Measurements from ENCODE around the gene ARL6IP6. TPM values are rescaled to one million over a fixed set of nuclear protein-coding genes. Genes with fewer than 3 reads are reported as not detected.

The ARL6IP6 gene
- total and polyA plus RNA-seq, 2 of the 13 experiments (the other 11 are each of a cell fraction or from before 2014, with no cell fraction given) = 45.0 to 65.9 TPM

- TF ChIP-seq, protein P1, sequence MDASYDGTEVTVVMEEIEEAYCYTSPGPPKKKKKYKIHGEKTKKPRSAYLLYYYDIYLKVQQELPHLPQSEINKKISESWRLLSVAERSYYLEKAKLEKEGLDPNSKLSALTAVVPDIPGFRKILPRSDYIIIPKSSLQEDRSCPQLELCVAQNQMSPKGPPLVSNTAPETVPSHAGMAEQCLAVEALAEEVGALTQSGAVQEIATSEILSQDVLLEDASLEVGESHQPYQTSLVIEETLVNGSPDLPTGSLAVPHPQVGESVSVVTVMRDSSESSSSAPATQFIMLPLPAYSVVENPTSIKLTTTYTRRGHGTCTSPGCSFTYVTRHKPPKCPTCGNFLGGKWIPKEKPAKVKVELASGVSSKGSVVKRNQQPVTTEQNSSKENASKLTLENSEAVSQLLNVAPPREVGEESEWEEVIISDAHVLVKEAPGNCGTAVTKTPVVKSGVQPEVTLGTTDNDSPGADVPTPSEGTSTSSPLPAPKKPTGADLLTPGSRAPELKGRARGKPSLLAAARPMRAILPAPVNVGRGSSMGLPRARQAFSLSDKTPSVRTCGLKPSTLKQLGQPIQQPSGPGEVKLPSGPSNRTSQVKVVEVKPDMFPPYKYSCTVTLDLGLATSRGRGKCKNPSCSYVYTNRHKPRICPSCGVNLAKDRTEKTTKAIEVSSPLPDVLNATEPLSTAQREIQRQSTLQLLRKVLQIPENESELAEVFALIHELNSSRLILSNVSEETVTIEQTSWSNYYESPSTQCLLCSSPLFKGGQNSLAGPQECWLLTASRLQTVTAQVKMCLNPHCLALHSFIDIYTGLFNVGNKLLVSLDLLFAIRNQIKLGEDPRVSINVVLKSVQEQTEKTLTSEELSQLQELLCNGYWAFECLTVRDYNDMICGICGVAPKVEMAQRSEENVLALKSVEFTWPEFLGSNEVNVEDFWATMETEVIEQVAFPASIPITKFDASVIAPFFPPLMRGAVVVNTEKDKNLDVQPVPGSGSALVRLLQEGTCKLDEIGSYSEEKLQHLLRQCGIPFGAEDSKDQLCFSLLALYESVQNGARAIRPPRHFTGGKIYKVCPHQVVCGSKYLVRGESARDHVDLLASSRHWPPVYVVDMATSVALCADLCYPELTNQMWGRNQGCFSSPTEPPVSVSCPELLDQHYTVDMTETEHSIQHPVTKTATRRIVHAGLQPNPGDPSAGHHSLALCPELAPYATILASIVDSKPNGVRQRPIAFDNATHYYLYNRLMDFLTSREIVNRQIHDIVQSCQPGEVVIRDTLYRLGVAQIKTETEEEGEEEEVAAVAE (CRISPR knock-in tag; IDR thresholded peaks at IDR 0.05; ENCODE audit: borderline replicate concordance) = peak; percentile 100
- TF ChIP-seq, protein P2, sequence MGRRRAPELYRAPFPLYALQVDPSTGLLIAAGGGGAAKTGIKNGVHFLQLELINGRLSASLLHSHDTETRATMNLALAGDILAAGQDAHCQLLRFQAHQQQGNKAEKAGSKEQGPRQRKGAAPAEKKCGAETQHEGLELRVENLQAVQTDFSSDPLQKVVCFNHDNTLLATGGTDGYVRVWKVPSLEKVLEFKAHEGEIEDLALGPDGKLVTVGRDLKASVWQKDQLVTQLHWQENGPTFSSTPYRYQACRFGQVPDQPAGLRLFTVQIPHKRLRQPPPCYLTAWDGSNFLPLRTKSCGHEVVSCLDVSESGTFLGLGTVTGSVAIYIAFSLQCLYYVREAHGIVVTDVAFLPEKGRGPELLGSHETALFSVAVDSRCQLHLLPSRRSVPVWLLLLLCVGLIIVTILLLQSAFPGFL (CRISPR knock-in tag; IDR thresholded peaks at IDR 0.05) = no peak
- TF ChIP-seq ZBTB7A (CRISPR knock-in tag; IDR thresholded peaks at IDR 0.05) (peak; percentile 67; the same call in 1 of the 2 replicates), NR3C1 (CRISPR knock-in tag; IDR thresholded peaks at IDR 0.05) (no peak), ZNF7 (CRISPR knock-in tag; IDR thresholded peaks at IDR 0.05) (no peak), ZBTB3 (CRISPR knock-in tag; IDR thresholded peaks at IDR 0.05; ENCODE audit: borderline replicate concordance, low read depth) (peak; percentile 79), REPIN1 (CRISPR knock-in tag; IDR thresholded peaks at IDR 0.05; ENCODE audit: borderline replicate concordance, low read depth) (peak; percentile 80), ZNF678 (CRISPR knock-in tag; IDR thresholded peaks at IDR 0.05) (peak; percentile 70; the same call in 1 of the 2 replicates), ZBTB37 (CRISPR knock-in tag; IDR thresholded peaks at IDR 0.05) (peak; percentile 18; the same call in 1 of the 2 replicates), ZNF484 (CRISPR knock-in tag; IDR thresholded peaks at IDR 0.05; ENCODE audit: borderline replicate concordance, low read depth) (0 out of 2 replicates have a peak, but pooled peaks have one; percentile 44), FOXK2 (IDR thresholded peaks at IDR 0.05) (no peak), ZNF251 (CRISPR knock-in tag; IDR thresholded peaks at IDR 0.05) (no peak), PAWR (CRISPR knock-in tag; IDR thresholded peaks at IDR 0.05; ENCODE audit: borderline replicate concordance) (peak; percentile 86), ZNF567 (CRISPR knock-in tag; IDR thresholded peaks at IDR 0.05; ENCODE audit: borderline replicate concordance) (no peak), ZEB1 (IDR thresholded peaks at IDR 0.05; ENCODE audit: insufficient replicate concordance, low read depth) (no peak)
- TF ChIP-seq, protein P3, sequence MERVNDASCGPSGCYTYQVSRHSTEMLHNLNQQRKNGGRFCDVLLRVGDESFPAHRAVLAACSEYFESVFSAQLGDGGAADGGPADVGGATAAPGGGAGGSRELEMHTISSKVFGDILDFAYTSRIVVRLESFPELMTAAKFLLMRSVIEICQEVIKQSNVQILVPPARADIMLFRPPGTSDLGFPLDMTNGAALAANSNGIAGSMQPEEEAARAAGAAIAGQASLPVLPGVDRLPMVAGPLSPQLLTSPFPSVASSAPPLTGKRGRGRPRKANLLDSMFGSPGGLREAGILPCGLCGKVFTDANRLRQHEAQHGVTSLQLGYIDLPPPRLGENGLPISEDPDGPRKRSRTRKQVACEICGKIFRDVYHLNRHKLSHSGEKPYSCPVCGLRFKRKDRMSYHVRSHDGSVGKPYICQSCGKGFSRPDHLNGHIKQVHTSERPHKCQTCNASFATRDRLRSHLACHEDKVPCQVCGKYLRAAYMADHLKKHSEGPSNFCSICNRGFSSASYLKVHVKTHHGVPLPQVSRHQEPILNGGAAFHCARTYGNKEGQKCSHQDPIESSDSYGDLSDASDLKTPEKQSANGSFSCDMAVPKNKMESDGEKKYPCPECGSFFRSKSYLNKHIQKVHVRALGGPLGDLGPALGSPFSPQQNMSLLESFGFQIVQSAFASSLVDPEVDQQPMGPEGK (CRISPR knock-in tag; IDR thresholded peaks at IDR 0.05) = peak; percentile 84
- TF ChIP-seq, protein P4, sequence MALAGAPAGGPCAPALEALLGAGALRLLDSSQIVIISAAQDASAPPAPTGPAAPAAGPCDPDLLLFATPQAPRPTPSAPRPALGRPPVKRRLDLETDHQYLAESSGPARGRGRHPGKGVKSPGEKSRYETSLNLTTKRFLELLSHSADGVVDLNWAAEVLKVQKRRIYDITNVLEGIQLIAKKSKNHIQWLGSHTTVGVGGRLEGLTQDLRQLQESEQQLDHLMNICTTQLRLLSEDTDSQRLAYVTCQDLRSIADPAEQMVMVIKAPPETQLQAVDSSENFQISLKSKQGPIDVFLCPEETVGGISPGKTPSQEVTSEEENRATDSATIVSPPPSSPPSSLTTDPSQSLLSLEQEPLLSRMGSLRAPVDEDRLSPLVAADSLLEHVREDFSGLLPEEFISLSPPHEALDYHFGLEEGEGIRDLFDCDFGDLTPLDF (CRISPR knock-in tag; IDR thresholded peaks at IDR 0.05) = no peak
These were observed 968 bp upstream of the ARL6IP6 start, which contains the start of gene PRPF40A (continued) for GRCh38 chr2:152717228-152718075.
